Progenitor cell of endocrine pancreas (in vitro differentiated cells): ENCODE data around the gene NOB1. TPM values are rescaled to one million over a fixed set of nuclear protein-coding genes. Genes with fewer than 3 reads are reported as not detected.

Experiments used
- DNase-seq: peaks from one replicate; pipeline ENCODE4 v3.0.0; 2021; ENCODE audit warnings: low spot score; ENCODE audit not compliant: unreplicated experiment
- H3K27ac Mint-ChIP-seq: 2 replicates; pipeline ENCODE4 v1.8.0; 2021; ENCODE audit warnings: mild to moderate bottlenecking, moderate library complexity, mixed read lengths
- H3K27me3 Mint-ChIP-seq: 2 replicates; pipeline ENCODE4 v1.8.0; 2021; ENCODE audit warnings: mixed read lengths
- H3K36me3 Mint-ChIP-seq: 2 replicates; pipeline ENCODE4 v1.8.0; 2022; ENCODE audit warnings: mixed read lengths; ENCODE audit not compliant: insufficient read depth
- H3K4me1 Mint-ChIP-seq: 2 replicates; pipeline ENCODE4 v1.8.0; 2021; ENCODE audit warnings: low read depth, mixed read lengths
- H3K4me3 Mint-ChIP-seq: 2 replicates; pipeline ENCODE4 v1.8.0; 2021; ENCODE audit warnings: low read depth, mild to moderate bottlenecking, moderate library complexity, mixed read lengths
- H3K9me3 Mint-ChIP-seq: 2 replicates; pipeline ENCODE4 v1.8.0; 2021; ENCODE audit warnings: low read depth, mixed read lengths
- total RNA-seq: library from RNA; stranded (reverse); gene quantifications from 2 replicates; pipeline ENCODE4 v1.2.1, GENCODE V29; 2021
- TF ChIP-seq, protein P1 (sequence below): fragments of 200-600 bp; sonication (generic); IDR thresholded peaks from one replicate; pipeline ENCODE4 v1.5.0; 2021; ENCODE audit warnings: antibody characterized with exemption, mild to moderate bottlenecking; ENCODE audit not compliant: unreplicated experiment

The NOB1 gene
- total RNA-seq, 1 donor from 2014 or later, result 56.1 TPM

GRCh38 chr16:69756705-69757104 is 2.0 kb upstream of the NOB1 start:
- Mint-ChIP-seq H3K36me3 (peaks cover 7% of the 10 kb centered on the region), H3K4me1 (peaks cover 16% of the 10 kb centered on the region), H3K27me3 (no peaks in the 10 kb centered on the region), H3K4me3 (no peak overlapping the region), H3K9me3 (no peaks in the 10 kb centered on the region), H3K27ac (no peak overlapping the region)
- no peak for DNase-seq
- TF ChIP-seq, protein P1, sequence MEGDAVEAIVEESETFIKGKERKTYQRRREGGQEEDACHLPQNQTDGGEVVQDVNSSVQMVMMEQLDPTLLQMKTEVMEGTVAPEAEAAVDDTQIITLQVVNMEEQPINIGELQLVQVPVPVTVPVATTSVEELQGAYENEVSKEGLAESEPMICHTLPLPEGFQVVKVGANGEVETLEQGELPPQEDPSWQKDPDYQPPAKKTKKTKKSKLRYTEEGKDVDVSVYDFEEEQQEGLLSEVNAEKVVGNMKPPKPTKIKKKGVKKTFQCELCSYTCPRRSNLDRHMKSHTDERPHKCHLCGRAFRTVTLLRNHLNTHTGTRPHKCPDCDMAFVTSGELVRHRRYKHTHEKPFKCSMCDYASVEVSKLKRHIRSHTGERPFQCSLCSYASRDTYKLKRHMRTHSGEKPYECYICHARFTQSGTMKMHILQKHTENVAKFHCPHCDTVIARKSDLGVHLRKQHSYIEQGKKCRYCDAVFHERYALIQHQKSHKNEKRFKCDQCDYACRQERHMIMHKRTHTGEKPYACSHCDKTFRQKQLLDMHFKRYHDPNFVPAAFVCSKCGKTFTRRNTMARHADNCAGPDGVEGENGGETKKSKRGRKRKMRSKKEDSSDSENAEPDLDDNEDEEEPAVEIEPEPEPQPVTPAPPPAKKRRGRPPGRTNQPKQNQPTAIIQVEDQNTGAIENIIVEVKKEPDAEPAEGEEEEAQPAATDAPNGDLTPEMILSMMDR, result no peak

DNA sequence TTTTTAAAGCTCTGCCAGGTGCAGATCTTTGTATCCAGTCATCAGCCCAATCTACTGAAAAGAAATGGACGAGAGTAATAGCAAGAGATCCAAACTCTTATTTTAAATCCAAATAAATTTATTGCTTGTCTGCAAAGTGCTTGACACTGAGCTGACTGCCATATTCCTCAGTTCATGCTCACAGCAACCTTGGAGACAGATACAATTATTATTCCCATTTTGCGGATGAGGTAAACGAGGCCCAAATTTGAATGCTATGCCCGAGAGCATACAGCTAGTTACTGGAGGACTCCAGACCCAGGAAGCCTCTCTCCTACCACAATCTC is 620 bp downstream of the NOB1 start:
- TF ChIP-seq, protein P1, result no peak
- Mint-ChIP-seq H3K4me3 (peak overlapping the region; percentile 100), H3K36me3 (peaks cover 10% of the 10 kb centered on the region), H3K9me3 (no peaks in the 10 kb centered on the region), H3K4me1 (peaks cover 16% of the 10 kb centered on the region), H3K27me3 (no peaks in the 10 kb centered on the region), H3K27ac (peak overlapping the region; percentile 99)
- DNase-seq, result no peak

DNA sequence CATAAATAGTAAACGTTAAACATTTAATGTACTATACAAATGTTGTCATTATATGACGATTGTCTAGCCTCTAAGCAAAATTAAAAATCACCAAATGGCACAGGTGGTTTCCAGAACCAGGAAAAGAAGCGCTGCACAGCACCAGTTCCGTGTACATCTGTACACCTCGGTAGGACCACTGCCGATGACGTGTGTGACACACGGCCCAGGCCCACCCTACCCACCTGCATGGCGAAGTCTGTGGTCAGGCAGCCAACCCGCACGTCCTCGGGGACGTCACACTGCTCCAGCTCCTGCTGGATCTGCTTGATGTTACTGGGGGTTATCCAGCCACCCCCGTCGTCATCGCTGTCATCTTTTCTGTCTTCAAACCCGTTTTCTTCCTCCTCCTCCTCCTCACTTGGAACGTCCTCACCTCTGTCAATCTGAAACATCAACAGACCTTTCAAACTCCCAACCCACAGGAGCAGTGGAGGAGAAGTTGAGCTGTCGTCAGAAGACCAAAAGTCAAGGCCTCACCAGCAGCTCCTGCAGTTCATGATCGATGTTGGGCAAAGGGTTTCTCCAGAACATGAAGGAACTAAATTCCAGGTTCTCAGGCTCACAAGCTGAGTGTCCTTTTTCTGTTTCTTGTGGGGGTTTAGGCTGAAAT is 5.9 kb downstream of the NOB1 start:
- Mint-ChIP-seq H3K4me3 (no peak overlapping the region), H3K36me3 (peaks cover 25% of the 10 kb centered on the region), H3K27ac (no peak overlapping the region), H3K27me3 (no peaks in the 10 kb centered on the region), H3K4me1 (peaks cover 9% of the 10 kb centered on the region), H3K9me3 (no peaks in the 10 kb centered on the region)
- TF ChIP-seq, protein P1, result no peak
- no peak for DNase-seq

DNA sequence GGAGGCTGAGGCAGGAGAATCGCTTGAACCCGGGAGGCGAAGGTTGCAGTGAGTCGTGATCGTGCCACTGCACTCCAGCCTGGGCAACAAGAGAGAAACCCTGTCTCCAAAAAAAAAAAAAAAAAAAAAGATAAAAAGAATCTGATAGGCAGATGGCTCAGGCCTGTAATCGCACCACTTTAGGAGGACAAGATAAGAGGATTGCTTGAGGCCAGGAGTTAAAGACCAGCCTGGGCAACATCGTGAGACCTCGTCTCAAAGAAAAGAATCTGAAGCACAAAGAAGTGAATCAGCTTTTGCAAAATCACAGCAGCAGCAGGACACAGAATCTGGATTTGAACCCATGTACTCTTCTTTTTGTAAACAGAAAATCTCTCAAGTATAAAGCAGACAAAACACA is 7.6 kb downstream of the NOB1 start:
- no peaks in the 10 kb centered on the region for H3K9me3 Mint-ChIP-seq
- H3K36me3 Mint-ChIP-seq, result peaks cover 25% of the 10 kb centered on the region
- peaks cover under 1% of the 10 kb centered on the region for H3K4me1 Mint-ChIP-seq
- TF ChIP-seq, protein P1, result no peak
- H3K27me3 Mint-ChIP-seq, result no peaks in the 10 kb centered on the region
- DNase-seq, result no peak
- no peak overlapping the region for H3K27ac Mint-ChIP-seq
- H3K4me3 Mint-ChIP-seq, result no peak overlapping the region

- TF ChIP-seq, protein P1, result no peak
- DNase-seq, result no peak
- Mint-ChIP-seq H3K4me1 (no peaks in the 10 kb centered on the region), H3K36me3 (peaks cover 23% of the 10 kb centered on the region), H3K4me3 (no peak overlapping the region), H3K27ac (no peak overlapping the region), H3K27me3 (no peaks in the 10 kb centered on the region), H3K9me3 (no peaks in the 10 kb centered on the region)
Measured at GRCh38 chr16:69745959-69746358, 8.8 kb downstream of the NOB1 start.
